Progenitor cell of endocrine pancreas (in vitro differentiated cells): ENCODE measurements around the gene LRRC31. TPM values are rescaled to one million over a fixed set of nuclear protein-coding genes. Genes with fewer than 3 reads are reported as not detected.

ENCODE experiments used
- DNase-seq: peaks from one replicate; pipeline ENCODE4 v3.0.0; 2021; ENCODE audit warnings: low spot score; ENCODE audit not compliant: unreplicated experiment
- H3K27ac Mint-ChIP-seq: 2 replicates; pipeline ENCODE4 v1.8.0; 2021; ENCODE audit warnings: mild to moderate bottlenecking, moderate library complexity, mixed read lengths
- H3K27me3 Mint-ChIP-seq: 2 replicates; pipeline ENCODE4 v1.8.0; 2021; ENCODE audit warnings: mixed read lengths
- H3K36me3 Mint-ChIP-seq: 2 replicates; pipeline ENCODE4 v1.8.0; 2022; ENCODE audit warnings: mixed read lengths; ENCODE audit not compliant: insufficient read depth
- H3K4me1 Mint-ChIP-seq: 2 replicates; pipeline ENCODE4 v1.8.0; 2021; ENCODE audit warnings: low read depth, mixed read lengths
- H3K4me3 Mint-ChIP-seq: 2 replicates; pipeline ENCODE4 v1.8.0; 2021; ENCODE audit warnings: low read depth, mild to moderate bottlenecking, moderate library complexity, mixed read lengths
- H3K9me3 Mint-ChIP-seq: 2 replicates; pipeline ENCODE4 v1.8.0; 2021; ENCODE audit warnings: low read depth, mixed read lengths
- CTCF ChIP-seq: fragments of 200-600 bp; sonication (generic); IDR thresholded peaks from one replicate; pipeline ENCODE4 v1.5.0; 2021; ENCODE audit warnings: antibody characterized with exemption, mild to moderate bottlenecking; ENCODE audit not compliant: unreplicated experiment
- total RNA-seq: library from RNA; stranded (reverse); gene quantifications from 2 replicates; pipeline ENCODE4 v1.2.1, GENCODE V29; 2021

LRRC31 gene
- total RNA-seq, 1 donor from 2014 or later = 0.67 TPM

- H3K4me1 Mint-ChIP-seq = no peaks in the 10 kb centered on the region
- H3K27me3 Mint-ChIP-seq = no peaks in the 10 kb centered on the region
- no peak overlapping the region for H3K27ac Mint-ChIP-seq
- no peak overlapping the region for H3K4me3 Mint-ChIP-seq
- TF ChIP-seq CTCF = no peak
- no peak for DNase-seq
- peaks cover 3% of the 10 kb centered on the region for H3K36me3 Mint-ChIP-seq
- H3K9me3 Mint-ChIP-seq = peaks cover 6% of the 10 kb centered on the region
These were observed 9.3 kb upstream of the LRRC31 start for GRCh38 chr3:169879013-169879557.

- H3K27me3 Mint-ChIP-seq = no peaks in the 10 kb centered on the region
- no peak for DNase-seq
- peaks cover 6% of the 10 kb centered on the region for H3K9me3 Mint-ChIP-seq
- no peak overlapping the region for H3K4me3 Mint-ChIP-seq
- TF ChIP-seq CTCF = no peak
- H3K4me1 Mint-ChIP-seq = peaks cover 15% of the 10 kb centered on the region
- no peak overlapping the region for H3K27ac Mint-ChIP-seq
- peaks cover 3% of the 10 kb centered on the region for H3K36me3 Mint-ChIP-seq
These were observed 1.6 kb upstream of the LRRC31 start for GRCh38 chr3:169871129-169871886.

- DNase-seq = no peak
- no peaks in the 10 kb centered on the region for H3K9me3 Mint-ChIP-seq
- no peak for TF ChIP-seq CTCF
- no peak overlapping the region for H3K4me3 Mint-ChIP-seq
- no peaks in the 10 kb centered on the region for H3K27me3 Mint-ChIP-seq
- H3K36me3 Mint-ChIP-seq = no peaks in the 10 kb centered on the region
- H3K27ac Mint-ChIP-seq = peak overlapping the region; percentile 0
- H3K4me1 Mint-ChIP-seq = peaks cover 15% of the 10 kb centered on the region
These were observed 1.4 kb downstream of the LRRC31 start for GRCh38 chr3:169868369-169868768.

GRCh38 chr3:169867584-169868210 lies 2.0 kb downstream of the LRRC31 start:
- Mint-ChIP-seq H3K9me3 (no peaks in the 10 kb centered on the region), H3K36me3 (no peaks in the 10 kb centered on the region), H3K4me1 (peaks cover 15% of the 10 kb centered on the region), H3K4me3 (no peak overlapping the region), H3K27me3 (no peaks in the 10 kb centered on the region), H3K27ac (peak overlapping the region; percentile 0)
- no peak for DNase-seq
- TF ChIP-seq CTCF = no peak

GRCh38 chr3:169865176-169865767 lies 4.5 kb downstream of the LRRC31 start:
- Mint-ChIP-seq H3K27ac (no peak overlapping the region), H3K27me3 (no peaks in the 10 kb centered on the region), H3K9me3 (no peaks in the 10 kb centered on the region), H3K4me3 (no peak overlapping the region), H3K4me1 (peaks cover 8% of the 10 kb centered on the region), H3K36me3 (no peaks in the 10 kb centered on the region)
- DNase-seq = no peak
- no peak for TF ChIP-seq CTCF
